ENCODE data around the gene RAPGEF6. TPM values are rescaled to one million over a fixed set of nuclear protein-coding genes. Genes with fewer than 3 reads are reported as not detected.
"Not testable (repeated sequence)": the region's sequence is repeated elsewhere in the genome, so short reads cannot be mapped to it uniquely, and the experiment has no call there.

RAPGEF6 gene
- total RNA-seq, 2 donors from 2014 or later, result 18.4 to 18.8 TPM

DNA sequence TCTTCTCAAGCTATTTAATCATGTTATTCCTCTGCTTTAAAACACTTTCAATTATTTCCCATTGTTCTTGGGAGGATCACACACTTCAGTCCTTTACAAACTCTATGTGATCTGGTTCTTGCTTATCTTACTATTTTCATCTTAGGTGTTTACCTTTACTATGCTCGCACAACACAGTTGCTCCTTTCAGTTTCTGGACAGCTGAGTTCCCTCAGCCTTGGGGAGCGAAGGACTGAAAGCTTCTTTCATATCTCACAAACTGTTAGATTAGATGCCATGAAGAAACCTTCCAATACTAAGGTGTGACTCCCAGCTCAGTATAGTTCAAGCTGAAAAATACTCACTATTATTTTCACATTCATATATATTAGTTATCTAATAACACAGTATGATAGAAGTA lies 253.3 kb downstream of the RAPGEF6 start:
- DNase-seq, result no peak
- intact Hi-C loops (cut with DNase I, micrococcal nuclease), result no loop called here
- ATAC-seq, result no peak

DNA sequence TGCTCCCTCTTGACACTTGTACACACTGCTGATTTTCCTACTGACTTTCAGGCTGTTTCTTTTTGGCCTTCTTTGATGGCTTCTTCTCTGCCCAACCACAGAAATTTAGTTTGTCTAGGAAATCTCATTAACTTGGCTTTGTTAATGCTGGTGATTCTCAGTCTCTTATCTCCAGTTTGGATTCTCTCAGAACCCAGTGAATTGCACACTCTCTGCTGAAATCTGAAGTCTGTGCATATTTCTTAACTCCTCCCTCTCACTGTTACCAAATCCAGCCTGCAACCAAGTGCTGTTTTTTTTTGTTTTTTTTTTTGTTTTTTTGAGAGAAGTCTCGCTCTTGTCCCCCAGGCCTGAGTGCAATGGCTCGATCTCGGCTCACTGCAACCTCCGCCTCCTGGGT lies 254.0 kb downstream of the RAPGEF6 start:
- ATAC-seq, result no peak
- intact Hi-C loops (cut with DNase I, micrococcal nuclease), result no loop called here
- no peak for DNase-seq

DNA sequence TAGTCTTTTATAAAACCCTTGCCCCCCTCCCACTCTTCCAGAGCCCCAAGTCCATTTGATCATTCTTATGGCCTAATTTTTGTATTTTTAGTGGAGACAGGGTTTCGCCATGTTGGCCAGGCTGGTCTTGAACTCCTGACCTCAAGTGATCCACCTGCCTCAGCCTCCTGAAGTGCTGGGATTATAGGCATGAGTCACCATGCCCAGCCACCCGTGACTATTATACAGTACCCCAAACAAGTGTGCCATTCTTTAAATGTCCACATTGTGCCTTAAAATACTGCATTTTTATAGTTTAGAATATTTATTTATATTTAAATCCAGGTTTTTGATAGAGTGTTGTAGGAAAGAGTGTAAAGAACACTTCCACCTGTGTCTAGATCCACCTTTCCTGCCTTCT lies 254.8 kb downstream of the RAPGEF6 start:
- ATAC-seq; DNase-seq; intact Hi-C loops (cut with DNase I, micrococcal nuclease): not testable (repeated sequence)

DNA sequence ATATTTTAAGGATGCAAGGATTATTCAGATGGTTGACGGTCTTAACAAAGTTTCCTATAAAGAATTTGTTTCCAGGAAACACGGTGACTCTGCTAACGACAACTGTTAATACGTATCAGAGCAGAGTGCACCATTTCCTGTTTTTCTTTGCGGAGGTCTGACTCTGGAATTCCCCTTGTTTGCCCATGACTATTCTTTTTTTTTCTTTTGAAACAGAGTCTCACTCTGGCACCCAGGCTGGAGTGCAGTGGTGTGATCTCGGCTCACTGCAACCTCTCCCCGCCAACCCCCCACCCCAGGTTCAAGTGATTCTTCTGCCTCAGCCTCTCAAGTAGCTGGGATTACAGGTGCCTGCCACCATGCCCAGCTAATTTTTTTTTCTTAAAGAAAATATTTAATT lies 255.3 kb downstream of the RAPGEF6 start:
- ATAC-seq (peak; percentile 35), DNase-seq (peak in 1 of 2 donors; percentile 23)
- intact Hi-C loops (cut with DNase I, micrococcal nuclease), result no loop called here

DNA sequence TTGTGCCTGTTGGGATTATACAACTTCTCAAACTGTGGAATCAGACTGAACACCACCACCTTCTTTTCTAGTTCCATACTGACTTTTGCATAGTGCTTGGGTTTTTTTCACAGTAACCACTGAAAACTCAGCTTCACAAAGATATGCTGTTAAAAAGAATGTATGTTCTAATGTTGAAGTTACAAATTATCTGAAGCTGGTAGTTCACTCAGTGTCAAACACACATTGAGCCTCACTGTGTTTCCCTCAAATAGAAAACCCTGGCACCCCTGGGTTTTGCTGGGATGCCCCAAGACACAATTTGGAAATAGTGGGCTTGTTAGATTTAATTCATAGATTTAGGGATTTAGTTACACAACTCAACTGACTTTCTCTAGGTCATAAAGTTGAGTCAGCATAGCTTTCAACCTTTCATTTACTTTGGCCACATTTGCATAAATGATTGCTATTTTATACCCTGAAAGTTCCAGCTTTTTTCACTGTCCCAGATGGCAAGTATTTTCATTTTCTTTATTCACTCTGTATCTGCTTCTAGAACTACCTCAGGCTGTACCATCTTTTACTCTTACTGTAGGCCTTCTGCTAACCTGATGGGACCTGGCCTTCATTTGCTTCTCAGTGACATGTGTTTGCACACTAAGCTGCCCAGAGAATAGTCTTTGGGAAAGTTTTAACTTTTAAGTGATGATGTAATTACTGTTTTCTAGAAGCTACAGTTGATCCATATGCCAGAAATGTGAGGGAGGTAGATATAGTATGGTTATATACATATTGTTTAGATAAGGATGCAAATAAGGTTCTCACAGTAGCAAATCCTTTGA lies 256.1 kb downstream of the RAPGEF6 start:
- DNase-seq (no peak), ATAC-seq (peak; percentile 7)
- intact Hi-C loops (cut with DNase I, micrococcal nuclease), result no loop called here

DNA sequence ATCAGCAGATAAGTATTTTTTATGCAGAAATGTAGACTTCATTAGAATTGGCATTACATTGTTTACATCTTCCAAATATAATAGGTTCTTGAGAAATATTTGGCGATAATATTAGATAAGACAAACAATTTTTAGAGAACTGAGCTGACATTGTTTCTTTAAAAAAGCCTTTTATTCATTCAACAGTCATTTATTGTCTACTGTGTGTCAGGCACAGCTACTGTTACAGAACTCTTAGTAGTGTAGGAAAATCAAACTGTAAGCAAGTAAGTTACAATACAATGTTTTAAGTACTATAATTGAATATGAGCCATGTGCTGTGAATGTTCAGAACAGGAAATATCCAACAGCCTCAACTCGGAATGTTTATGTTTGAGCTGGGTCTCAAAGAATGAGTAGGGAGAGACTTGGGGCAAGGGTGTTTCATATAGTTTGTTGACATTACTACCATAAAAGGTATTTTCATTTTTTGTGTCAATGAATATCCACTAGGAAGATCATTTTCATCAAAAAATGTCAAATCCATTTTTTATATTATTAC lies 257.2 kb downstream of the RAPGEF6 start:
- DNase-seq (no peak), ATAC-seq (no peak)
- intact Hi-C loops (cut with DNase I, micrococcal nuclease), result no loop called here

DNA sequence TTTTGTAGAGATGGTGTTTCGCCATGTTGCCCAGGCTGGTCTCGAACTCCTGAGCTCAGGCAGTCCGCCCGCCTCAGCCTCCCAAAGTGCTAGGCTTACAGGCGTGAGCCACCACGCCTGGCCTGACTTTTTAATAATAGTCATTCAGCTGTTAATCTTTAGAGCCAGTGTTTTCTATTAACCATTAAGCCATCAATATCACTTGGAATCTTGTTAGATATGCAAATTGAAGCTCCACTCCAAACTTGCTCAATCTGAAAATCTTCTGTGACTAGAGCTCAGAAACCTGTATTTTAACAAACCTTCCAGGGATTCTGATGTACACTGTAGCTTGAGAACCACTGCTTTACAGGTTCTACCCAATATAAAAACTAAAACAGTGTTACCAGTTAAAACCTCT lies 257.7 kb downstream of the RAPGEF6 start:
- intact Hi-C loops (cut with DNase I, micrococcal nuclease), result no loop called here
- no peak for DNase-seq
- no peak for ATAC-seq

DNA sequence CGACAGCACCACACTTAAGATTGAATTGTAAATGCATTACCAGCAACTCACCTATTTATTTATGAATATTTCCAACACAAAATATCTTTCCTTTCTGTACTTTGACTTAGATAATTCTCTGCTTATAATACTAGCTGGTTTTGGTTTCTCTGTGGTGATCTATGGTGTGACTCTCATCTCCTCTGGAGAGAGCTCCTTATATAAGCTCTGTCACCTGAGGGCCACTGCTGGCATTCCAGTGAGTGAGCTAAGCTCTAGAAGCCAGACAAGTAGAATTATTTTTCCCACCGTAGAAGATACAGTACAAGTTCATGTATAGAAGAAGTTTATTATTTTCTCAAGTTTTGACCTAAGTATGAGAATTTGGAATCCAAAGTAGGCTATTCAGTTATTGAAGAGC lies 259.7 kb downstream of the RAPGEF6 start:
- ATAC-seq, result no peak
- DNase-seq, result no peak
- intact Hi-C loops (cut with DNase I, micrococcal nuclease), result no loop called here

Other genes with a start within 250 kb of the RAPGEF6 start
- gene FNIP1, start 161.8 kb upstream of the RAPGEF6 start, total RNA-seq, result 10 to 100 TPM; 31.2 to 34.3 TPM